Measurements from ENCODE around the gene FOXRED2. TPM values are rescaled to one million over a fixed set of nuclear protein-coding genes. Genes with fewer than 3 reads are reported as not detected.

FOXRED2 gene
- 10 to 100 TPM in 2 of 4 donors, 1 to 10 TPM in 1, under 1 TPM in 1; 0.29 to 24.7 (median 9.5) TPM for total RNA-seq

DNA sequence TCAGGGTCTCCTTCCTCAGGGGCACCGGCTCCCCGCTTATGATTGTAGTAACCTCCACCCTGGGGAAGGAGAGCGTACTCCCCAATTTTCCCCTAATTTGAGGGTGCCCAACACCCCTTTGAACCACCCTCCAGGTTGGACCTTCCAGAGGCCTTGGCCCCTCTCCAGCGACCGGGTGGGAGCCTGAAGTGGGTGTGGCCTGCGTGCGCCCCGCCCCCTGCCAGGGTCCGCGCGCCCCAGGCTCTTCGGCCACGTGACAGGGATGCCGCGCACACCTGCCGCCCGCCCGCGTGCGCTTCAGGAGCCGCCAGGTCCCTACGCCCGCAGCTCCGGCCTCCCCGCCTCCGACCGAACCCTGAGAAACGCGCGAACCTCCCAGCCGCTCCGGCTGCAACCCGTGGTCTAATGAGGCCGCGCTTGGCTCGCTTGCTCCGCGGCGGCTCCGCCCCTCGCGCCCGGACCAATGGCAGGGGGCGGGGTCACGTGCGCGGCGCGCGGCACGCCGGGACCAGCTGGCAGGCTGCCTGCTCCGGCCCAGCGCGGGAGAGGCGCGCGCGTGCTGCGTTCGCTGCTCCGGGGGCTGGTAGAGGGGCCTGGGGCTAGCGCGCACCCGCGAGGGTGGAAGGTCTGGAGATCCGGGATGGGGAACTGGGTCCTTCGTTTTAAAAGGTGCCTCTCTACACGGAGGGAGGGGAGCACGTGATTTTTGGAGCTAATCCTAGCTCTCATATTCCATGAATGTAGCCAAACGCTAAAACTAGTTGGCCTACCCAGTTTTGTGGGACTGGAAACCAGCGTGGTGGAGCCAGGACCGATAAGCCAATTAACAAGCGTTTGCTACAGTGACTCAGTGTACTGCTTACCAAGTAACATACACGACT, at the start of gene FOXRED2:
TSS of gene FOXRED2 (minus strand) at position 404 of the 881 bp plus-strand sequence. CDS start 618 bp downstream, outside the sequence.
- intact Hi-C loops (cut with DNase I; ENCODE audit: low total_unique reads) = no loop called here
- no peaks in the 10 kb centered on the region for H3K4me1 ChIP-seq

DNA sequence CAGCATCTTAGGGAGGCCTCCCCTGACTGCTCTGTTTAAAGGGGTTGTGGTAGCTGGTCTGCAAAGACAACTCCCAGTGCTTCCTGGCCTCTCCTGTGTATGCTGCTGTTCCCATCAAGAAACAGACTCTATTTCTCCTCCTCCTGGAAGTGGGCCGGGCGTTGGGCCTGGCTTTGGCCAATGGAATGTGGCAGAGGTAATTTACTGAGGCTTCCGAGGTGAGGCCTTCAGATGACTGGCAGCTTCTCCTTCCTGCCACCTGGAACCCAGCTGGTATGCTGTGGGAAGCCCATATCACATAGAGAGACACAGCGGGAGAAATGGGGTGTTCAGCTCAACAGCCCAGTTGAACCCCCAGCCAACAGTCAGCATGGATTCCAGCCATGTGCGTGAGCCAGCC, 47.3 kb upstream of the FOXRED2 start:
- Histone ChIP-seq H3K4me3 (no peak overlapping the region), H3K9me3 (no peaks in the 10 kb centered on the region), H3K27ac (no peak overlapping the region), H3K4me1 (no peaks in the 10 kb centered on the region), H3K36me3 (no peaks in the 10 kb centered on the region), H3K27me3 (no peaks in the 10 kb centered on the region)
- no peak for TF ChIP-seq POLR2A (IDR thresholded peaks at IDR 0.05)
- TF ChIP-seq, protein P1, sequence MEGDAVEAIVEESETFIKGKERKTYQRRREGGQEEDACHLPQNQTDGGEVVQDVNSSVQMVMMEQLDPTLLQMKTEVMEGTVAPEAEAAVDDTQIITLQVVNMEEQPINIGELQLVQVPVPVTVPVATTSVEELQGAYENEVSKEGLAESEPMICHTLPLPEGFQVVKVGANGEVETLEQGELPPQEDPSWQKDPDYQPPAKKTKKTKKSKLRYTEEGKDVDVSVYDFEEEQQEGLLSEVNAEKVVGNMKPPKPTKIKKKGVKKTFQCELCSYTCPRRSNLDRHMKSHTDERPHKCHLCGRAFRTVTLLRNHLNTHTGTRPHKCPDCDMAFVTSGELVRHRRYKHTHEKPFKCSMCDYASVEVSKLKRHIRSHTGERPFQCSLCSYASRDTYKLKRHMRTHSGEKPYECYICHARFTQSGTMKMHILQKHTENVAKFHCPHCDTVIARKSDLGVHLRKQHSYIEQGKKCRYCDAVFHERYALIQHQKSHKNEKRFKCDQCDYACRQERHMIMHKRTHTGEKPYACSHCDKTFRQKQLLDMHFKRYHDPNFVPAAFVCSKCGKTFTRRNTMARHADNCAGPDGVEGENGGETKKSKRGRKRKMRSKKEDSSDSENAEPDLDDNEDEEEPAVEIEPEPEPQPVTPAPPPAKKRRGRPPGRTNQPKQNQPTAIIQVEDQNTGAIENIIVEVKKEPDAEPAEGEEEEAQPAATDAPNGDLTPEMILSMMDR (IDR thresholded peaks at IDR 0.05) = no peak
- no peak for DNase-seq
- intact Hi-C loops (cut with DNase I; ENCODE audit: low total_unique reads) = no loop called here

More for the DNA sequence above, at the start of gene FOXRED2:
- H3K27me3 ChIP-seq = no peaks in the 10 kb centered on the region
- H3K4me3 ChIP-seq = peak within 1 kb of the TSS; percentile 28 to 50
- H3K36me3 ChIP-seq = no peaks in the 10 kb centered on the region
- H3K27ac ChIP-seq = peak within 1 kb of the TSS; percentile 83 to 86
- H3K9me3 ChIP-seq = no peaks in the 10 kb centered on the region
- TF ChIP-seq, protein P1 (IDR thresholded peaks at IDR 0.05) = peak in 1 of 4 experiments; percentile 14
- TF ChIP-seq POLR2A (IDR thresholded peaks at IDR 0.05) = peak; percentile 94 to 96
- DNase-seq = peak; percentile 87 to 92

DNA sequence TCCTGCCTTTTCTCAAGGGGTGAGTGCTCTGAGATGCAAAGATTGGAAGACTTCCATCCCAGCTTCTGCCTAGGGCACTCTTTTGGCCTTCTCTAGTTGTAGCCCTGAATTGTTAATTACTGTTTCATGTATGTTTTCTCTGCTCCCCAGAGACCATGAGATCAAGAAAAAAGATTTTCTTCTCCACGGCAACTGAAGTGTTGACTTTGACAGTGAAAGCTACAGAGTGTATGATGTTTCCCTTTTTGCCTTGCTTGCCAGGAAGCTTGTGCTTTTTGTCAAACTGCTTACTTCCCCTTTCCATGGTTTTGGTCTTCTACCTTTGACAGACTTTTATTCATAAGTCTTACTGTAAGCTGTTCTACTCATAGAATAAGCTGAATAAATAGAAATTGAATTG, 45.4 kb upstream of the FOXRED2 start:
- intact Hi-C loops (cut with DNase I; ENCODE audit: low total_unique reads) = no loop called here

DNA sequence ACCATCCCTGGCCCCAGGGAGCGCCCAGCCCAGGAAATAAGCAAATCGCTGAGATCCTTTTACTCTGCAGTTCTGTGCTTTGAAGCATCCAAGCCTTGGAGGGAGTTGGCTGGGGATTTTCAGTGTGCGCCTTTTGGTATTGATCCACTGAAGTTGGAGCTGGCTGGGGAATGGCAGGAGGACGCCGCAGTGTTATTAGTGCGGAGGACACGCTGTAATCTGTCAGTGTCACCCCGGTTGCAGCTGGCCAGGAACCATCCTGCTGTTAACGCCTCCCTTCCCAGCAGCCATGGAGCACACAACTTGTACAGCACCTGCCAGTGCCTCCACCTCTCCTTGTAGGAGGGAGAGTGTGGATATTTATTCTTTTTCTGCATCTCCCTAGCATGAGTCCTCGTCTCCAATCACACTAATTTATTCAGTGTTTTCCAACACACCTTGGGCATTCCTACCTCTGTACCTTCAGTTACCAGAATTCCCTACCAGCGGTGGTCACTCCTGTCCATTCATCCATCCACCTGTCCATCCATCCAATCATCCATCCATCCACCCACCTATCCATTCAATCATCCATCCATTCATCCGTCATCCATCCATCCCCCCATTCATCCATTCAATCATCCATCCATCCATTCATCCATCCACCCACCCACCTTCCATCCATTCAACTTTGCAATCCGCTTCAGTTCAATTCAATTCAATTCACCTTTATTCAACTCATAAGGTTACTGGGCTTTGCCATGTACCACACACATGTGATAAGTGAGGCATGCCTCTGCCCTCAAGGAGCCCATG, 44.1 kb upstream of the FOXRED2 start:
- H3K36me3 ChIP-seq = no peaks in the 10 kb centered on the region
- TF ChIP-seq, protein P1 (IDR thresholded peaks at IDR 0.05) = no peak
- TF ChIP-seq POLR2A (IDR thresholded peaks at IDR 0.05) = no peak
- H3K27ac ChIP-seq = no peak overlapping the region
- no peaks in the 10 kb centered on the region for H3K4me1 ChIP-seq
- no peak for DNase-seq
- no peaks in the 10 kb centered on the region for H3K9me3 ChIP-seq
- intact Hi-C loops (cut with DNase I; ENCODE audit: low total_unique reads) = no loop called here
- H3K4me3 ChIP-seq = no peak overlapping the region
- H3K27me3 ChIP-seq = no peaks in the 10 kb centered on the region

More for the DNA sequence above, 45.4 kb upstream of the FOXRED2 start:
- Histone ChIP-seq H3K27ac (no peak overlapping the region), H3K4me3 (no peak overlapping the region), H3K9me3 (no peaks in the 10 kb centered on the region), H3K27me3 (no peaks in the 10 kb centered on the region), H3K36me3 (no peaks in the 10 kb centered on the region), H3K4me1 (no peaks in the 10 kb centered on the region)
- TF ChIP-seq POLR2A (IDR thresholded peaks at IDR 0.05) = no peak
- TF ChIP-seq, protein P1 (IDR thresholded peaks at IDR 0.05) = no peak
- DNase-seq = no peak
